ENCODE measurements around the gene TMOD1. TPM values are rescaled to one million over a fixed set of nuclear protein-coding genes. Genes with fewer than 3 reads are reported as not detected.

The TMOD1 gene
- total RNA-seq, 2 donors from 2014 or later = 7.0 to 8.0 TPM

GRCh38 chr9:97551308-97551707 lies 49.8 kb downstream of the TMOD1 start:
- TF ChIP-seq, protein P1, sequence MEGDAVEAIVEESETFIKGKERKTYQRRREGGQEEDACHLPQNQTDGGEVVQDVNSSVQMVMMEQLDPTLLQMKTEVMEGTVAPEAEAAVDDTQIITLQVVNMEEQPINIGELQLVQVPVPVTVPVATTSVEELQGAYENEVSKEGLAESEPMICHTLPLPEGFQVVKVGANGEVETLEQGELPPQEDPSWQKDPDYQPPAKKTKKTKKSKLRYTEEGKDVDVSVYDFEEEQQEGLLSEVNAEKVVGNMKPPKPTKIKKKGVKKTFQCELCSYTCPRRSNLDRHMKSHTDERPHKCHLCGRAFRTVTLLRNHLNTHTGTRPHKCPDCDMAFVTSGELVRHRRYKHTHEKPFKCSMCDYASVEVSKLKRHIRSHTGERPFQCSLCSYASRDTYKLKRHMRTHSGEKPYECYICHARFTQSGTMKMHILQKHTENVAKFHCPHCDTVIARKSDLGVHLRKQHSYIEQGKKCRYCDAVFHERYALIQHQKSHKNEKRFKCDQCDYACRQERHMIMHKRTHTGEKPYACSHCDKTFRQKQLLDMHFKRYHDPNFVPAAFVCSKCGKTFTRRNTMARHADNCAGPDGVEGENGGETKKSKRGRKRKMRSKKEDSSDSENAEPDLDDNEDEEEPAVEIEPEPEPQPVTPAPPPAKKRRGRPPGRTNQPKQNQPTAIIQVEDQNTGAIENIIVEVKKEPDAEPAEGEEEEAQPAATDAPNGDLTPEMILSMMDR (IDR thresholded peaks at IDR 0.05) = no peak
- TF ChIP-seq POLR2AphosphoS5 (IDR thresholded peaks at IDR 0.05) = no peak
- TF ChIP-seq POLR2A (IDR thresholded peaks at IDR 0.05) = no peak
- H3K4me3 ChIP-seq = no peak overlapping the region
- 93% methylated on average over 5 of the region's 5 CpGs for WGBS
- no peaks in the 10 kb centered on the region for H3K27me3 ChIP-seq (replicated peaks; ENCODE audit: insufficient read depth)
- H3K4me1 ChIP-seq (replicated peaks) = no peaks in the 10 kb centered on the region
- DNase-seq (ENCODE audit: low spot score) = no peak
- intact Hi-C loops (cut with DNase I) = no loop called here
- no peak overlapping the region for H3K27ac ChIP-seq
- no peaks in the 10 kb centered on the region for H3K36me3 ChIP-seq
- H3K9me3 ChIP-seq = no peaks in the 10 kb centered on the region

- Histone ChIP-seq H3K9me3 (no peaks in the 10 kb centered on the region), H3K36me3 (no peaks in the 10 kb centered on the region), H3K27me3 (replicated peaks; ENCODE audit: insufficient read depth) (no peaks in the 10 kb centered on the region), H3K27ac (no peak overlapping the region), H3K4me1 (replicated peaks) (no peaks in the 10 kb centered on the region), H3K4me3 (no peak overlapping the region)
- 87% methylated on average over 6 of the region's 6 CpGs for WGBS
- intact Hi-C loops (cut with DNase I) = no loop called here
- no peak for DNase-seq (ENCODE audit: low spot score)
- TF ChIP-seq POLR2A (IDR thresholded peaks at IDR 0.05) (no peak), POLR2AphosphoS5 (IDR thresholded peaks at IDR 0.05) (no peak)
- TF ChIP-seq, protein P1 (IDR thresholded peaks at IDR 0.05) = no peak
Observed at GRCh38 chr9:97553141-97553540, 51.7 kb downstream of the TMOD1 start.

DNA sequence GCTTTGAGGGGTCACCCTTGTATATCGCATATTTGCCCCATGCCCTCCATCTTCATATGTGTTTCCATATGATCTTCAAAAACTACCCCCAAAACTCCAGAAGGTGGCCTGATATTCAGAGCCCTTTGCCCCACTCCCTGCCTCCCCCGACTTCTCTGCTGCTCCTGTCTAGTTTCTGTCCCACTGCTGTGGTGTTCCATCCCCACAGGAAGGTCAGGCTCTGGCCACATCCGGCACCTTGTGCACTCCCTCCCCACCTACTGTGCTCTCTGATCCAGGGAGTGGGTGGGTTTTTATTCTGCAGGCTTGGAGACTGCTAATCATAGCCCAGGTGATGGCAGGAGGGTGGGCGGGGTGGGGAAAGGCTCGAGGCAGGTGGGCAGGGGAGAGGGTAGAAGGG lies 52.4 kb downstream of the TMOD1 start:
- no peaks in the 10 kb centered on the region for H3K27me3 ChIP-seq (replicated peaks; ENCODE audit: insufficient read depth)
- WGBS = 85% methylated on average over 5 of the region's 5 CpGs
- H3K9me3 ChIP-seq = no peaks in the 10 kb centered on the region
- H3K36me3 ChIP-seq = no peaks in the 10 kb centered on the region
- no peak overlapping the region for H3K4me3 ChIP-seq
- TF ChIP-seq, protein P1 (IDR thresholded peaks at IDR 0.05) = no peak
- TF ChIP-seq POLR2AphosphoS5 (IDR thresholded peaks at IDR 0.05) (no peak), POLR2A (IDR thresholded peaks at IDR 0.05) (no peak)
- no peak overlapping the region for H3K27ac ChIP-seq
- no peaks in the 10 kb centered on the region for H3K4me1 ChIP-seq (replicated peaks)
- no peak for DNase-seq (ENCODE audit: low spot score)
- intact Hi-C loops (cut with DNase I) = no loop called here

DNA sequence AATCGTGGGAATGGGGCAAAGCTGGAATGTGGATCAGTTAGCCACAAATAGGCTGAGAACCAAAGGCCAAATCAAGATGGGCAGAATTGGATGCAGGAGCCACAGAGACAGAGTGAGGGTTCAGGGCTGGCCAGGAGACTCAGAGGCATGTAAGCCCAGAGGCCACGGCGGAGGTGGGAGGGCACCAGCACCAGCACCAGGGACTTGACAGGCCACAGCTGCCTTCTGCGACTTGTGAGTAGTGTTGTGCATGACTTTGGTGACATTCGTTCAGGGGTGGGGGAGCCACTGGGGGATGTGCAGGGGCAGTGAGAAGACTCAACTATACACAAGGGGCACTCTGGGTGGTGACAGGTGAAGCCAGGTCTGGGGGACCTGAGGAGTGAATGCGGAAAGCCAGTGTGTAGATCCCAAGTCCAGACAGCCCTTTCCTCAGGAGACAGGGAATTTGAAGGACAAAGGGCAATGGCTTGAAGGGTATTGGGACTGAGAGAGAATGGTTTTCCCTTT lies 53.2 kb downstream of the TMOD1 start:
- no peak for DNase-seq (ENCODE audit: low spot score)
- TF ChIP-seq POLR2A (IDR thresholded peaks at IDR 0.05) = no peak
- TF ChIP-seq POLR2AphosphoS5 (IDR thresholded peaks at IDR 0.05) = no peak
- TF ChIP-seq, protein P1 (IDR thresholded peaks at IDR 0.05) = no peak
- H3K4me3 ChIP-seq = no peak overlapping the region
- H3K27ac ChIP-seq = no peak overlapping the region
- no peaks in the 10 kb centered on the region for H3K36me3 ChIP-seq
- 92% methylated on average over 6 of the region's 6 CpGs for WGBS
- H3K4me1 ChIP-seq (replicated peaks) = no peaks in the 10 kb centered on the region
- no peaks in the 10 kb centered on the region for H3K9me3 ChIP-seq
- intact Hi-C loops (cut with DNase I) = loop anchor here (5.0 kb wide), 2 partner anchors 37 to 52 kb away; partner anchors contain the start of gene TMOD1
- no peaks in the 10 kb centered on the region for H3K27me3 ChIP-seq (replicated peaks; ENCODE audit: insufficient read depth)

DNA sequence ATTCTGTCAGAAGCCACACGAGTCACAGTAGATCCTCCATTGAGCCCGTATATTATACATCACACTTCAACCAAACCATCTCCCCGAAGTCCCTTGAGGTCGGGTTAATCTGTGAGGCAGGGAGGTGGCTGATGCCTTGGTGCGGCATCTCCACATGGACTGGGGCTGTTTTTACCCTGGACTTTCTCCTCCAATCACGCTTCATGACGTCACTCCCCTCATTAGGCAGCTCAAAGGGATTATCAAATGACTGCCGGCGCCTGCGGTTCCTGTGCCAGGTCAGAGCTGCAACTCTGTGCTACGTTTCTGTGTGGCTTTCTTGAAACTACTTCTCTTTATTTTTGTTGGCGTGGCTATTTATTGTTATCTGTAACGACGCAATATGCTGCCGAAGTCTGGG lies 53.7 kb downstream of the TMOD1 start:
- no peak for TF ChIP-seq POLR2AphosphoS5 (IDR thresholded peaks at IDR 0.05)
- no peak for TF ChIP-seq POLR2A (IDR thresholded peaks at IDR 0.05)
- TF ChIP-seq, protein P1 (IDR thresholded peaks at IDR 0.05) = no peak
- intact Hi-C loops (cut with DNase I) = loop anchor here (5.0 kb wide), 2 partner anchors 38 to 53 kb away; partner anchors contain the start of gene TMOD1
- Histone ChIP-seq H3K4me3 (no peak overlapping the region), H3K27ac (no peak overlapping the region), H3K9me3 (no peaks in the 10 kb centered on the region), H3K36me3 (no peaks in the 10 kb centered on the region), H3K4me1 (replicated peaks) (no peaks in the 10 kb centered on the region), H3K27me3 (replicated peaks; ENCODE audit: insufficient read depth) (no peaks in the 10 kb centered on the region)
- DNase-seq (ENCODE audit: low spot score) = no peak
- 44% methylated on average over 15 of the region's 15 CpGs for WGBS
